Measurements from ENCODE around the gene PITRM1.

The PITRM1 gene

GRCh38 chr10:3104251-3104918 lies 68.2 kb downstream of the PITRM1 start:
- peak; percentile 43 for DNase-seq (ENCODE audit: low read depth)
- no peak for TF ChIP-seq CTCF (conservative IDR thresholded peaks at IDR 0.05; ENCODE audit: control insufficient read depth, insufficient read depth, low read depth, low read length)
- no peak overlapping the region for H3K4me3 ChIP-seq (ENCODE audit: control insufficient read depth, low read depth, low read length)

GRCh38 chr10:3103646-3104045 lies 68.9 kb downstream of the PITRM1 start:
- DNase-seq (ENCODE audit: low read depth): no peak
- no peak overlapping the region for H3K4me3 ChIP-seq (ENCODE audit: control insufficient read depth, low read depth, low read length)
- TF ChIP-seq CTCF (conservative IDR thresholded peaks at IDR 0.05; ENCODE audit: control insufficient read depth, insufficient read depth, low read depth, low read length): no peak

- DNase-seq (ENCODE audit: low read depth): peak; percentile 77
- TF ChIP-seq CTCF (conservative IDR thresholded peaks at IDR 0.05; ENCODE audit: control insufficient read depth, insufficient read depth, low read depth, low read length): no peak
- H3K4me3 ChIP-seq (ENCODE audit: control insufficient read depth, low read depth, low read length): no peak overlapping the region
These were observed 69.7 kb downstream of the PITRM1 start for GRCh38 chr10:3102720-3103427.

GRCh38 chr10:3100856-3101640 lies 71.5 kb downstream of the PITRM1 start:
- TF ChIP-seq CTCF (conservative IDR thresholded peaks at IDR 0.05; ENCODE audit: control insufficient read depth, insufficient read depth, low read depth, low read length): no peak
- DNase-seq (ENCODE audit: low read depth): no peak
- H3K4me3 ChIP-seq (ENCODE audit: control insufficient read depth, low read depth, low read length): no peak overlapping the region

GRCh38 chr10:3100093-3100792 lies 72.3 kb downstream of the PITRM1 start:
- DNase-seq (ENCODE audit: low read depth): no peak
- no peak overlapping the region for H3K4me3 ChIP-seq (ENCODE audit: control insufficient read depth, low read depth, low read length)
- no peak for TF ChIP-seq CTCF (conservative IDR thresholded peaks at IDR 0.05; ENCODE audit: control insufficient read depth, insufficient read depth, low read depth, low read length)
